Measurements from ENCODE around the gene ZXDC.

DNA sequence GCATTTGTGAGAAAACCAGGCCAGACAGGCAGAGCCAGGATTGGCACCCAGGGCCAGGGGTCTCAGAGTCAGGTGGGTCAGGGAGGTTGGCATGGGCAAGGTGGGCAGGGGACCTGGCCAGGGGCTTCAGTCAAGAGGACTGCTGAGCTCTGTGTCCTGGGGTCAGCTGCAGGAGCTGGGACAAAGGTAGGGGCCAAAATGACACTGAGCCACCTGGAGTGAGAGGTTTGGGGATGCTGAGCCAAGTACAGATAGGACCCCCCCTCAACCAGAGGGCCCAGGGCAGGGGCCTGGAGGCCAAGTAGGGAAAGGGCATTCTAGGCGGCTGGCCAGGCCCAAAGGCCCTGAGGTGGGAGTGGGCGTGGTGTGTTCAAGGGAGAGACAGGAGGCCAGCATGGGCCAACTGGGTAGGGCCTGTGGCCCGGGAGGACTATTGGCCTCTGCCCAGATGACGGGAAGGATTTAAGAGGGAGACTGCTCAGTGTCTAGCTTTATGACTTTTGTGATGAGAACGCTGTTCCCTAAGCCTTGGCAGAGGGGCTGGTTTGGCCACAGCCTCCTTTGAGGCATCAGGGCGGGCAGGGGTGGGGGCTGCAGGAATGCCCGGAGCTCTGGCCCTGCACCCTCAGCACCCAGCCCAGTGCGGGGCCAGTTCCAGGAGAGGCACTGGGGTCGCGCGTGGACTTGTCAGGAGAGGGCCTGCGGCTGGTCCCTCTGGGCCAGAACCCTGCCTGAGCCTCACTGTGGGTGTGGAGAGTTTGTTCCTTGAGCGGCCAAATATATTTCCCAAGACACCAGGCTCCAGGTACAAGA, 77.9 kb downstream of the ZXDC start:
- TF ChIP-seq, protein P1, sequence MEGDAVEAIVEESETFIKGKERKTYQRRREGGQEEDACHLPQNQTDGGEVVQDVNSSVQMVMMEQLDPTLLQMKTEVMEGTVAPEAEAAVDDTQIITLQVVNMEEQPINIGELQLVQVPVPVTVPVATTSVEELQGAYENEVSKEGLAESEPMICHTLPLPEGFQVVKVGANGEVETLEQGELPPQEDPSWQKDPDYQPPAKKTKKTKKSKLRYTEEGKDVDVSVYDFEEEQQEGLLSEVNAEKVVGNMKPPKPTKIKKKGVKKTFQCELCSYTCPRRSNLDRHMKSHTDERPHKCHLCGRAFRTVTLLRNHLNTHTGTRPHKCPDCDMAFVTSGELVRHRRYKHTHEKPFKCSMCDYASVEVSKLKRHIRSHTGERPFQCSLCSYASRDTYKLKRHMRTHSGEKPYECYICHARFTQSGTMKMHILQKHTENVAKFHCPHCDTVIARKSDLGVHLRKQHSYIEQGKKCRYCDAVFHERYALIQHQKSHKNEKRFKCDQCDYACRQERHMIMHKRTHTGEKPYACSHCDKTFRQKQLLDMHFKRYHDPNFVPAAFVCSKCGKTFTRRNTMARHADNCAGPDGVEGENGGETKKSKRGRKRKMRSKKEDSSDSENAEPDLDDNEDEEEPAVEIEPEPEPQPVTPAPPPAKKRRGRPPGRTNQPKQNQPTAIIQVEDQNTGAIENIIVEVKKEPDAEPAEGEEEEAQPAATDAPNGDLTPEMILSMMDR (IDR thresholded peaks at IDR 0.05): no peak
- TF ChIP-seq POLR2AphosphoS5 (IDR thresholded peaks at IDR 0.05; ENCODE audit: low read depth, low read length): no peak
- no peak for TF ChIP-seq REST (IDR thresholded peaks at IDR 0.05; ENCODE audit: insufficient read depth in 1 of 2, low read depth in 2 of 2, low read length in 1 of 2)
- TF ChIP-seq SIN3A (IDR thresholded peaks at IDR 0.05; ENCODE audit: borderline replicate concordance, insufficient read depth, low read depth, low read length): no peak
- no peak for TF ChIP-seq TCF7L2 (IDR thresholded peaks at IDR 0.05; ENCODE audit: low read depth, low read length)

Measured in Panc1 (cell line).